ENCODE data around the gene DCDC2C.

DCDC2C gene

GRCh38 chr2:3712831-3713503 is 9.6 kb downstream of the DCDC2C start:
- no peak for DNase-seq

DNA sequence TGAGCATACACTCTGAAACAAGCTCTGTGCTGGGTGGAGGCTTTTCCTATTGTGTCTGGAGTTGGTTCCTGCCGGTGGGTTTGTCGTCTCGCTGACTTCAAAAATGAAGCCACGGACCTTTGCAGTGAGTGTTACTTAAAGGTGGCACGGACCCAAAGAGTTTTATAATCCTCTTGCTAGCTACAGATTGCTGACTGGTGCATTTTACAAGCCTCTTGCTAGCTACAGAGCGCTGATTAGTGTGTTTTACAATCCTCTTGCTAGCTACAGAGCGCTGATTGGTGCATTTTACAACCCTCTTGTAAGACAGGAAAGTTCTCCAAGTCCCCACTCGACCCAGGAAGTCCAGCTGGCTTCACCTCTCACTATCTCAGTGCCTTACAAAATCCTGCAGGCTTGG is 15.3 kb downstream of the DCDC2C start:
- no peak for DNase-seq

- DNase-seq: no peak
Measured at GRCh38 chr2:3725002-3725401, 21.6 kb downstream of the DCDC2C start.

DNA sequence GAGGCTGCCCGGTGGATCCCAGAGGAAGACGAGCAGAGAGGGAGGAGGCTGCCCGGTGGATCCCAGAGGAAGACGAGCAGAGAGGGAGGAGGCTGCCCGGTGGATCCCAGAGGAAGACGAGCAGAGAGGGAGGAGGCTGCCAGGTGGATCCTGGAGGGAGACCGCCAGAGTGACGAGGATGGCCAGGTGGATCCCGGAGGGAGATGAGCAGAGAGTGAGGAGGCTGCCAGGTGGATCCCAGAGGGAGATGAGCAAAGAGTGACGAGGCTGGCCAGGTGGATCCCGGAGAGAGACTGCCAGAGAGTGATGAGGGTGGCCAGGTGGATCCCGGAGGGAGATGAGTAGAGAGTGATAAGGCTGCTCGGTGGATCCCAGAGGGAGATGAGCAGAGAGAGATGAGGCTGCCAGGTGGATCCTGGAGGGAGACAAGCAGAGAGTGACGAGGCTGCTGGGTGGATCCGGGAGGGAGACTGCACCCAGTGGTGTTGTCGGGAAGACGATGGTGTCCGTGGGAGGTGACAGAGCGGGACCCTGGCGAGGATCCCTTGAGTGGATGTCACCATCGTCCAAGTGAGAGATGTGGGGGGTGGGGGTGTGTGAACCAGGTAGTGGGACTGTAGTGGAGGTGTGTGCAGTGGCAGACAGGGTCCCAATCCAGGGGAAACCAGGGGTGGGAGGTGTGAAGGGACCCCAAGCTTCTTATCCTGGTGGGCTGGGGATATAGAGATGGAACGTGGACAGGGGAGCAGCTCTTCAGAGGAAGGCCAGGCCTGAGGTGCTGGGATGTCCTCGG is 22.3 kb downstream of the DCDC2C start:
- no peak for DNase-seq

DNA sequence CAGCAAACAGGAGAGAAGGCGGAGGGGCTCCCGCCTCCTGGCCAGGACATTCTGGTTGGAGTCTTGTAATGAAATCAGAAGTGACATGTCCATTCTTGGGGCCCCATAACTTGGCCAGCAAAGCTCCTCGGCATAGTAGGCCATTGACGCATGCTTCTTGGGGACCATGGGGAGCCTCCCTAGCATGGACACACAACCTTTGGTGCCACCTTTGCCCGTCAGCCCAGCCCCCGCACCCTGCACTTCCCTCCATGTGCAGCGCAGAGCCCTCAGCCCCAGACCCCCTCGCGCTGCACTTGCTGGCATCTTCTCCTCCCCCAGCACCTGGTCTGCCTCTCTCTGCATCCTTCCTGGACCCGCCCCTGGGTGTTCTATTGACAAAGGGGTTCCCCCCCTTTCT is 23.1 kb downstream of the DCDC2C start:
- DNase-seq: no peak

DNA sequence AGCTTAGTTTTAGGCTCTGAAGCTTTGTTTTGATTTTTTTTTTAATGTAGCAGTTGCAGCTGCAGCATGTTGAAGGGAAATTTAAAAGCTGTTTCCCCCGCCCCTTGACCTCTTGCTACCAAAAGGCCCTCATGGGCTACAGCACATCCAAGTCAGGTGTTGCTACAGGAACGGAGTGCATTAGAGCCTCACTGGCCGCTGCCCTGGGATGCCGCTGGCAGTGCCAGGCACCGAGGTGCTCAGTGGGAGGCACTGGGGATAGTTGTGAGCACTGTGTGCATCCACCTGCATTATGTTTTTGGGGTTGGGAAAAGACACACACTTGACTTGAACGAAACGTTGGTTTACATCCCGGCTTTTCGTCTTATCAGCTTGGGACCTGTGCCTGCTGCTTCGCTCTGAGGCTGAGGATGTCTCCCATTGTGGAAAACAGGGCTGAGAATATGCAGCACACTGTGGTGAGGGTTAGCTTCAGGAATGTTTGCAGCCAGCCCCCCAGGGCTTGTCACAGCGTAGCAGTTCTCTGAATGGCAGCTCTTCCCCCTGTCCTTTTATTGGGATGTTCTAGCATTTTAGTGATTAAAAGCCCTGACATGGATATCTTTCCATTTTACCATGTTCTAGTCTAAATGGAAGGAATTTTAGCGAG is 24.1 kb downstream of the DCDC2C start:
- DNase-seq: no peak

GRCh38 chr2:3728104-3729054 is 25.0 kb downstream of the DCDC2C start:
- peak; percentile 5 for DNase-seq

- DNase-seq: no peak
Measured at GRCh38 chr2:3729055-3729448, 25.7 kb downstream of the DCDC2C start.

GRCh38 chr2:3729786-3730185 is 26.4 kb downstream of the DCDC2C start:
- no peak for DNase-seq

DNA sequence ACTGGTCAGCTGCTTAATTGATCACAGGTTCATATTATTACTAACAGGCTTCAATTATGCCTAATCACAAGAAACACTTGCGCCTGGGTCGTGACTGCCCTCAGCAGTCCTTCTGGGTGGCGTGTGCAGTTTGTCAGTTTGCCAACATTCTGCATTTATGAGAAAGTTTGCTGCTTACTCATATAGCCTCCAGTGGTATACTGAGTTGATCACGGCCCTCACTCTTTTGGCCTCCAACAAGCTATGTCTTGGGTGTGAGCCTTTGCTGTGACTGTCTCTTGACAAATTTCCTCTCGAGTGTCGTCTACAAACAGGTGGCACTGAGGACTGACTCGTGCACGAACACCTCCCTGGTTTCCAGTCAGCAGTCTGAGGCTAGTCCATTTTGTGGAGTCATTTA is 27.3 kb downstream of the DCDC2C start:
- DNase-seq: no peak

- DNase-seq: no peak
Measured at GRCh38 chr2:3731829-3732228, 28.5 kb downstream of the DCDC2C start.

DNA sequence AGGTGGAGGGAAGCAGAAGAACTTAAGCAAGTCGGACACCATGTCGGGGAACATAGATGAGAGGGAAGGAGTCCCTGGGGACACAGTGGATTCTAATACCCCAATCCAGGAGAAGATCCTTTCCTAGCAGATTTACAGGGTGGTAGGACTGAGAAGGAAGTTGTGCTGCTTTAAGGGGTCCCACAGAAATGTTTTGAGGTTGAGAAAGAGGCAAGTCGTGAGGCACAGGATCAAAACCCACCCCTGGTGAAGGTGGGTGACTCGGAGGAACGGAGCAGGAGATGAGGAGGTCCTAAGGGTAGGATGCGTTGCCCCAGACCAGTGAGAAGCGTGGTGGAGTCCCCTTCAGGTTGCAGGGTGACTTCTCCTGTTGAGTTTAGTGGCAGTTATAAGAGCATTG is 32.7 kb downstream of the DCDC2C start:
- no peak for DNase-seq

GRCh38 chr2:3737128-3737527 is 33.8 kb downstream of the DCDC2C start:
- no peak for DNase-seq

- DNase-seq: no peak
Measured at GRCh38 chr2:3738454-3738853, 35.1 kb downstream of the DCDC2C start.

- DNase-seq: no peak
Measured at GRCh38 chr2:3739313-3739712, 35.9 kb downstream of the DCDC2C start.

GRCh38 chr2:3741396-3741795 is 38.0 kb downstream of the DCDC2C start:
- no peak for DNase-seq

DNA sequence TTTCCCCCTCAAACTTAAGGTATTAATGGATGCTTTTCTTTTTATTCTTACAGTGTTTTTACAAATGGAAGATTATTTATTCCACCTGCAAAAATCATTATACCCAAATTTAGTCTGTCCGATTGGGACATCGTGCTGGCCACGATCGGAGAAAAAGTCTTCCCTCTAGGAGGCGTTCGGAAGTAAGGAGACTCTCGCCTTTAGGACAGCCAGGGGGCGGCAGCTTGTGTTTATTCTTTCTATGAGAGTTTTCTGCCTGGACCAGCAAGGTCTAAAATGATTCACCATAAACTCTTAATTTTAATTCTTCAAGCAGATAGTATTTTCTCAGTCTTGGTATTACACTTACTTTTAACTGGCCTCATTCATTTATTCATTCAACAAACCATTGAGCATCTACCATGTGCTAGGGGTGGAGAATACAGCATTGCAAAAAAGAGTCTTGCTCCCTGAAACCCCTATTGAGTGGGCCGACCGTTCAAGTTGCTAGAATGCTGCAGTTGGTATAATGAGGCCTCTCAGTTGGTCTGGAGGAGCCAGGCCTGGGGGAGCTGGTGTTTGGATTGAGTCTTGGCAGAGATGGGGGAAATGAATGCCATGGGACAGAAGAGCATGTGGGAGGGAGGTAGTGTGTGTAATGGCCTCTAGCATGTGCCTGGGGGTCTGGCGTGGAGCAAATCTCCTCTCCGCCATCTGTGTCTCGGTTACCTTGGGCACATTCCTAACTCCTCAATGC is 38.7 kb downstream of the DCDC2C start:
- DNase-seq: no peak

DNA sequence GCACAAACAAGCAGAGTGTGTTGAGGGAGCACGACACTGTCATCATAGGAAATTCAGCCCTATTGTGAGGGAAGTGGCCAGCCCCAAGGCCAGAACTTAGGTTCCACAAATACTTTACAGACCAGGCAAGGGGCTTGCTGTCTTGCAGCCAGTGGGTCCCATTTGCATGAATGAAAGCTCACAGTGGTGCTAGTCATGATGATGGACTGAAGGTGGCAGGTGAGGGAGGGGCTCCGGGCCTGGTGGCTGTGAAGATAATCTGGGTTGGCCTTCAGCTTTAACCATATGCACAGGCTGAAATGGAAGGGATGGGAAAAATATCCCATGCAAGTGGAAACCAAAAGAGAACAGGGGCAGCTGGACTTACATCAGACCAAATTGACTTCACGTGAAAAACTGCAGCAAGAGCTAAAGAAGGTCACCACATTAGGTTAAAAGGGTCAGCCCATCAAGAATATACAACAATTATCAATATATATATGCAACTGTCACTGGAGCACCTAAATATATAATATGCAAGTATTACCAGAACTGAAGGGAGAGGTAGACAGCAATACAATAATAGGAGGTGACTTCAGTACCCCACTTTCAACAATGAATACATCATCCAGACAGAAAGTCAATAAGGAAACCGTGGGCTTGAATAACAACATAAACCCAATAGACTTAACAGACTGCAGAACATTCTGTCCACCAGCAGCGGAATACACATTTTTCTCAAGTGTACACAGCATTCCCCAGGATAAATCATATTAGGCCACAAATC is 39.6 kb downstream of the DCDC2C start:
- DNase-seq: no peak

DNA sequence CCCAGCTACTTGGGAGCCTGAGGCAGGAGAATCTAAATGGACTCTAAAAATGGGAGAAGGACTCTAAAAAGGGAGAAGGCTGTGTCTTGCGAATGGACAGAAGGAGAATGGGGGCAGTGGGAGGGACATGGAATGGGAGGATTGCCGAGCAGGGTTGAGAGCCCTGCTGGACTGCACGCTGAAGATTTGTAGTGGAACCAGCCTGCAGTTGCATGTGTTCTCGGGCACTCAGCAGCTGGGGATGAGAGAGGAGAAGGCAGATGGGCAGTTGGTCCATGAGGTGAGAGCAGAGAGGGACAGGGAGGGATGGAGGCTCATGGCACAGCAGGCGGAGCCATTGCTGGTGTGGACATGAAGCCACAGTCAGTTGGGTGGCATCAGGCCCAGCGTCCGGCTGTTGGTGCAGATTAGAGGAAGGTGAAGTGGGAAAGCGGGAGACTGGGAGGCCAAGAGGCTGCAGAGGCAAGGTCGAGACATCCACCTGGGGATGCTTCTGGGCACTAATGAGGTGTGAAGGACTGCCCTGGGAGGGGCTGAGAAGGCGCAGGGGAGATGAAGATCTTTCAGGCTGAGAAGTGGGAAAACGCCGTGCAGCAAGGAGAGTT is 40.7 kb downstream of the DCDC2C start:
- DNase-seq: no peak

DNA sequence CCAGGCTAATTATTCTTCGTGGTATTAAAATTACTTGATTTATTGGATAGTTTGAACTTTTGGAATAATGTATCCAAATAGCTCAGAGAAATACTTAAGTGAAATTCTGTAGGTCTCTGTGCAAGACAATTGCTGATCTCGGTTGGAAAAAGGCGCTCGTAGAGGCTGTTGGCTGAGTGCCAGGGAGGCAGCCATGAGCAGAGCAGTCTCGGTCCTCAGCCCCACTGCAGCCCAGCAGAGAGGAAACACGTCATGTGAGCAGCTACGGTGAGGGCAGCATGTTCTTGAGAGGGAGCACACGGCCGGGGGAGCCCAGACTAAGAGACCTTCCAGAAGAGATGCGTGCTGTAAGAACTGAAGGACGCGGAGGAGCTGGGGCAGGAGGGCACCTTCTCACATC is 42.5 kb downstream of the DCDC2C start:
- no peak for DNase-seq
